GM21381 (cell line): ENCODE measurements around the gene SLC7A5.
"Not testable (repeated sequence)": the region's sequence is repeated elsewhere in the genome, so short reads cannot be mapped to it uniquely, and the experiment has no call there.

Source experiments
- ATAC-seq: cut with Tn5 transposase; IDR thresholded peaks from one replicate; pipeline ENCODE4 v1.9.1; 2021; ENCODE audit warnings: mild to moderate bottlenecking, moderate library complexity; ENCODE audit not compliant: unreplicated experiment

The SLC7A5 gene

GRCh38 chr16:87862597-87863326 is 6.5 kb downstream of the SLC7A5 start:
- not testable (repeated sequence) for ATAC-seq

- ATAC-seq, result not testable (repeated sequence)
These were observed 7.8 kb downstream of the SLC7A5 start for GRCh38 chr16:87861300-87862099.

- ATAC-seq, result no peak
These were observed 8.6 kb downstream of the SLC7A5 start for GRCh38 chr16:87860553-87861299.

GRCh38 chr16:87858151-87858993 is 10.9 kb downstream of the SLC7A5 start:
- not testable (repeated sequence) for ATAC-seq

GRCh38 chr16:87856791-87857228 is 12.5 kb downstream of the SLC7A5 start:
- ATAC-seq, result no peak

- no peak for ATAC-seq
These were observed 13.2 kb downstream of the SLC7A5 start for GRCh38 chr16:87855852-87856715.

- no peak for ATAC-seq
These were observed 14.2 kb downstream of the SLC7A5 start for GRCh38 chr16:87854907-87855683.

- no peak for ATAC-seq
These were observed 15.0 kb downstream of the SLC7A5 start for GRCh38 chr16:87854053-87854906.

GRCh38 chr16:87853411-87854052 is 15.8 kb downstream of the SLC7A5 start:
- ATAC-seq, result no peak

GRCh38 chr16:87851601-87852000 is 17.7 kb downstream of the SLC7A5 start:
- no peak for ATAC-seq

- ATAC-seq, result no peak
These were observed 18.1 kb downstream of the SLC7A5 start for GRCh38 chr16:87851141-87851587.

- no peak for ATAC-seq
These were observed 19.0 kb downstream of the SLC7A5 start for GRCh38 chr16:87850009-87851006.

GRCh38 chr16:87849419-87850008 is 19.8 kb downstream of the SLC7A5 start:
- no peak for ATAC-seq

- ATAC-seq, result no peak
These were observed 20.5 kb downstream of the SLC7A5 start for GRCh38 chr16:87848676-87849345.
